GM19328 (cell line): Measurements from ENCODE around the gene GLB1L.
"Not testable (repeated sequence)": the region's sequence is repeated elsewhere in the genome, so short reads cannot be mapped to it uniquely, and the experiment has no call there.

Experiments
- ATAC-seq: cut with Tn5 transposase; IDR thresholded peaks from one replicate; pipeline ENCODE4 v1.9.1; 2021; ENCODE audit warnings: mild to moderate bottlenecking, moderate library complexity; ENCODE audit not compliant: unreplicated experiment

Gene GLB1L

DNA sequence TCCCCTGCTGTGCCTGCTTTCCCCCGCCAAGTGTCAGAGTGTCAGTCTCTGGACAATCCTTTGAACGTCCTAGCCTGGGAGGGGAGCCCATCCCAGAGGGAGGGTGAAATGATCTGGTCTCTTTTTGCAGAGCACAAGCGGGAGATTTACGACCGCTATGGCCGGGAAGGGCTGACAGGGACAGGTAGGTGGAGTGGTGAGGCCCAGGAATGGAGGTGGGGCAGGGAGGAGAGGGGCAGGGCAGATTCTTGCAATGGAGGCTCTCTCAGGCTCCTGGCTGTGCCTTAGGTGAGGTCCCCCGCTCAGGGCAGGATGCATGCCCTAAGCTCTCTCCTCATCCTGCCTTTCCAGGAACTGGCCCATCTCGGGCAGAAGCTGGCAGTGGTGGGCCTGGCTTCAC lies 36.3 kb upstream of the GLB1L start:
- ATAC-seq = no peak

DNA sequence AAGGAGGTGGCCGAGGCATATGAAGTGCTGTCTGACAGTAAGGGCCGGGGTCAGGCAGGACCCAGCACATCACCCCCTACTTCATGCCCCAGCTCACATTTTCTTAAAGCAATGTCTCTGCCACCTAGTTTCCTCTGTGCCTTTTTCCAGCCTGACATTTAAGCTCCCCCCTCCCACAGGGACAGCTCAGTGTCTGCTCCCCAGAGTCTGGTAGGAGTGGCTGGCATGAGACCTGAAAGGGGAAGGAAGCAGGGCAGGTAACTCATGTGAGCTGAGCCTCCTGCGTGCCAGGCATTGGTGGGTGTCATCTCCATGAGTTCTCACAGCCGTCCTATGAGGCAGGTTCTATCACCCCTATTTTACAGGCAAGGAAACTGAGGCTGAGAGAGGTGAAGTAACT lies 35.4 kb upstream of the GLB1L start:
- ATAC-seq = no peak

- ATAC-seq = no peak
Measured at GRCh38 chr2:219279916-219280516, 34.8 kb upstream of the GLB1L start.

- peak; percentile 87 for ATAC-seq
Measured at GRCh38 chr2:219279151-219279915, 34.1 kb upstream of the GLB1L start, which contains the start of gene DNAJB2. Gene DNAJB2 (plus strand): TSS chr2:219279366. CDS start chr2:219279834, 468 bp downstream.

GRCh38 chr2:219278655-219279150 lies 33.5 kb upstream of the GLB1L start:
- ATAC-seq = no peak

DNA sequence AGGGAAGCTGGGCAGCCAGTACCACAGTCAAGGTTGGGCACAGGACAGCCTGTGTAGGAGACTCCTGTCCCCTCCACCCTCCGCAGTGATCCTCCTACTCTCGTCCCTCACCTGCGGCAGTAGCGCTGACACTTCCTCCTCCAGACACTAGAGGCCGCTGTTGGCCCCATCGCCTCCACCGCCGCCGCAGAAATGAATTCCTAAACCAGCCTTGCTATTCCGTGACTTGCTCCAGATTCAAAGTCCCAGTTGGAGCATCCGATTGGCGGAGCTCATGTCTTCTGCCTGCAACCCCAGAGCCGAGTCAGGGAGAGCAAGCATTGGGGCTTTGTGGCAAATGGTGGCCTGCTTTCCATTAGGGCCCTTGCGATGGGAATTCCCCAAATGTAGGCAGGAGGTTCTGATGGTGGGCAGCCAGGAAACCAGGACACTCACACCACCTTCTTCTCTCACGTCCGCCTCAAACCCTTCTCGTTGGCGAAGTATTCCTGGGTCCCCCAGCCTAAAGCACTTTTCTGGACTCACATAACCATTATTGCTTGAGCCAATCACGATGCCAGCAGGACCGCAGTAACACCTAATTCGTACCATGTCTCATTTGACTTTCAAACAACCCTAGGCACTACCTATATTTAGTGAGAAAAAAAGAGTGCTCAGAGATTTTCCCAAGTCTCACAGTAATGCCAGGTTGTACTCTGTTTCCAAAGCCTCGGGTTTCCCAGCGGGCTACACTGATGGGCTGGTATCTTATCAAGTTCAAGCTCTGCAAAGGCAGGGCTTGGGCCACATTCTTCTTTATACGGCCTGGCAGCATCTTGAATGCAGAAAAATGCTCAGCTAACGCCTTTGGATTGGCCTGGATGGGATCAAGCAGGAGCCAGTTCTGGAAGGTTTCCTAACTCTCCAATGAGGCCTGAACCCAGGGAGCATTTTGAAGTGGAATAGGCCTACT lies 32.7 kb upstream of the GLB1L start:
- ATAC-seq = no peak

GRCh38 chr2:219274361-219274921 lies 29.2 kb upstream of the GLB1L start:
- ATAC-seq = no peak

- ATAC-seq = no peak
Measured at GRCh38 chr2:219273937-219274336, 28.7 kb upstream of the GLB1L start.

GRCh38 chr2:219272995-219273394 lies 27.8 kb upstream of the GLB1L start:
- ATAC-seq = no peak

DNA sequence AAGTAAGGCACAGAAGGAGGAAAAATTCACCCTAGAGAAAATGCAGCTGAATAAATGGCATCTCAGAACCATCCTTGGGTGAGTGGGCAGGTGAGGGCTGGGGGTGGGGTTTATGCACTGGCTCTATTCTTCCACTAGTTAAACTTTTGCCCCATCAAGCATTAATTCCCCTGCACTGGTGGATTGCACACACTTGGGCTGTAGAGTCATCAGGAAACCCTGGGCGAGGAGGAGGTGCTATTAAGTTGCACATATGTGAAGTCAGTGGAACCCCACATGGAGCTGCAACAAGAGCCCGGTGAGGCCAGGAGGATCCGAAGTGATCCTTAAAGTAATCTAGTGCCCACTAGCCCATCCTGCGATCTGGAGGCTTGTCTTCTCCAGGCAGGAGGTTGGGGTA lies 27.1 kb upstream of the GLB1L start:
- ATAC-seq = no peak

DNA sequence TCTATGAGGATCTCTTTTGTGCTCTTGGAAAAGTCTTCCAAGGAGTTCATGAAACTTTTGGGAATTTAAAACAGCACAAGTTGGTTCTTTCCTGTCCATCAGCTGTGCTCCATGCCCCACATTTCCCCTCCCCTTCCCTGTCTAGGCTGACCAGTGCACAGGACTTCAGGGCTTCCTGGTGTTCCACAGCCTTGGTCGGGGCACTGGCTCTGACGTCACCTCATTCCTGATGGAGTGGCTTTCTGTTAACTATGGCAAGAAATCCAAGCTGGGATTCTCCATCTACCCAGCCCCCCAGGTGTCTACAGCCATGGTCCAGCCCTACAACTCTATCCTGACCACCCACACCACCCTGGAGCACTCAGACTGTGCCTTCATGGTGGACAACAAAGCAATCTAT lies 25.8 kb upstream of the GLB1L start:
- ATAC-seq = no peak

GRCh38 chr2:219270055-219270372 lies 24.8 kb upstream of the GLB1L start:
- no peak for ATAC-seq

- no peak for ATAC-seq
Measured at GRCh38 chr2:219269362-219270054, 24.3 kb upstream of the GLB1L start.

GRCh38 chr2:219268294-219268693 lies 23.1 kb upstream of the GLB1L start:
- no peak for ATAC-seq

DNA sequence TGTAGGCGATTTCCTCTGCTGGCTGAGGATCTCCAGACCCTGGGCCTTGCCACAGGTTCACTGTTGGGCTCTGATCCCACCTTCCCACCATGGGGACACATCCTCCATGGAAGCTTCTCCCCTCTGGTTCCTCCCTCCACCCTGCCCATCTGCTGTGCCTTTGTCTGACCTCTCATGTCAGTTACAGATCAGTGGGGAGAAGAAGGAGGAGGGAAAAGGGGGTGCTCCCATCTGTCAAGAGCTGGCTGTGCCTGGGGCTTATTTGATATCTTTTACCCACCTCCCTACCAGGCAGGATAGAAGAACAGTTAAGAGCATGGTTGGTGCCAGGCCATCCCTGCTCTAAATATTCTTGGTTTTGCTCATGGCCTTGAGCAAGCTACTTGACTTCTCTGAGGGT lies 21.6 kb upstream of the GLB1L start:
- ATAC-seq = no peak

GRCh38 chr2:219266232-219266631 lies 21.0 kb upstream of the GLB1L start:
- no peak for ATAC-seq

DNA sequence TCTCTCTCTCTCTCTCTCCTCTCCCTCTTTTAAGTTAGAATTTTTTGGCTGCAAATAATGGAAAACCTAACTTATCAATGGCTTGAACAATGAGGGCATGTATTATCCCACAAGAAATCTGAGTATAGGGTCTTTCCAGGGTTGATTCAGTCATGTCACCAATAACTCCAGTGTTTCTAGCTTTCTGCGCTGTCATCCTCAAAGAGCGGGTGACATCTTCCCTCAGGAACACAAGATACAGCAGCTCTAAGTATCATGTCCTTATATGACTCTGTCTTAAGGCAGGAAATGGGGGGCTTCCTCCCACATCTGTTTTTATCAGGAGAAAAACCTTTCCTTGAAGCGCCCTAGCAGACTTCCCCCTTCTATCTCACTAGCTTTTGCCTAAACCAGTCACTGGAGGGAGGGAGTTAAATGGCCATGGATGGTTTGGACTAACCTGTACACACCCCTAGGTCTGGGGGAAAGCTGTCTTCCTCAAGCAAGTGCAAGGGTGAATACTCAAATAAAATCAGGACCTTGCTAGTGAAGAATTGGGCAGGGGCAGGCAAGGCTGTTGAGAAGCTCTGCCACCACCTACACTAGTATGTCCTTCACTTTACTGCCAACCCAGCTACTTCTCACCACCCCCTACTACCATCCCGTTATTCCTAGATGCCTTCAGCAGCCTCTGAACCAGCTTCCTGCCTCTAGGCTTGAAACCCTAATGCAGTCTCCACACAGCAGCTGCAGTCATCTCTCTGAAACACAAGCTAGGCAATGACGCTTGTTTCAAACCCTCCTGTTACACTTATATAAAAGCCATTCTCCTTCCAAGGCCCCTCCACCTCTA lies 16.0 kb upstream of the GLB1L start:
- ATAC-seq = no peak

- not testable (repeated sequence) for ATAC-seq
Measured at GRCh38 chr2:219258942-219259341, 13.7 kb upstream of the GLB1L start.

DNA sequence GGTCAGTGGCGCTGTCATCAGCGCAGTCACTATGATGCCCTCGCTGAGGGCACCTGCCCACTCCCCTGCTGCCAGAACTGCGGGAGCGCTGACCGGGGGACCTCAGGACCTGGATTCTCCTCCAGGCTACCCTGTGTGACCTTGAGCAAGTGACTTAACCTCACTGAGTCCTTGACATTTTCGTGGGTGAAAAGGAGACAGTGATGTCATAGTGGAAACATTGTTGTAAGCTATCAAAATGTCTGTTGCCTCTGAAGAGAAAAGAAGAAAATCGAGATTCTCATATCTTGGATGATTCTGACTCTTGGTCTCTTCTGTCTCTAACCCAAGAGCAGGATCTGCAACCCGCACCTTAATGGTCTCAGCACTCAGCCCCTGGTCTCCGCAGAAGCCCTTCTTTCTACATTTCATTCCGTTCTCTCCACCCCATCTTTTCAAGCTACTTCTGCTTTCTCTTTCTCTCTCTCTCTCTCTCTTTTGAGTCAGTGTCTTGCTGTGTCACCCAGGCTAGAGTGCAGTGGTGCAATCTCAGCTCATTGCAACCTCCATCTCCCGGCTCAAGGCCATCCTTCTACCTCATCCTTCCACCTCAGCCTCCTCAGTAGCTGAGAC lies 9.5 kb upstream of the GLB1L start:
- peak; percentile 22 for ATAC-seq
